Testis (tissue), 2 donors: Measurements from ENCODE around the gene TUT7.

Source experiments
- POLR2A ChIP-seq: fragments of 450-650 bp; IDR thresholded peaks from one replicate; pipeline ENCODE4 v1.6.1; 2017; ENCODE audit warnings: antibody characterized with exemption, mild to moderate bottlenecking, moderate library complexity
- TF ChIP-seq, protein P1 (sequence below), 3 experiments: fragments of 450-650 bp in 2 of 3; fragments of 200-600 bp in 1 of 3; sonication (generic) in 1 of 3; IDR thresholded peaks; one replicate each; pipeline ENCODE4 v1.5.1; 2016 to 2019; ENCODE audit warnings: antibody characterized with exemption in 3 of 3, mild to moderate bottlenecking in 2 of 3, moderate library complexity in 1 of 3

DNA sequence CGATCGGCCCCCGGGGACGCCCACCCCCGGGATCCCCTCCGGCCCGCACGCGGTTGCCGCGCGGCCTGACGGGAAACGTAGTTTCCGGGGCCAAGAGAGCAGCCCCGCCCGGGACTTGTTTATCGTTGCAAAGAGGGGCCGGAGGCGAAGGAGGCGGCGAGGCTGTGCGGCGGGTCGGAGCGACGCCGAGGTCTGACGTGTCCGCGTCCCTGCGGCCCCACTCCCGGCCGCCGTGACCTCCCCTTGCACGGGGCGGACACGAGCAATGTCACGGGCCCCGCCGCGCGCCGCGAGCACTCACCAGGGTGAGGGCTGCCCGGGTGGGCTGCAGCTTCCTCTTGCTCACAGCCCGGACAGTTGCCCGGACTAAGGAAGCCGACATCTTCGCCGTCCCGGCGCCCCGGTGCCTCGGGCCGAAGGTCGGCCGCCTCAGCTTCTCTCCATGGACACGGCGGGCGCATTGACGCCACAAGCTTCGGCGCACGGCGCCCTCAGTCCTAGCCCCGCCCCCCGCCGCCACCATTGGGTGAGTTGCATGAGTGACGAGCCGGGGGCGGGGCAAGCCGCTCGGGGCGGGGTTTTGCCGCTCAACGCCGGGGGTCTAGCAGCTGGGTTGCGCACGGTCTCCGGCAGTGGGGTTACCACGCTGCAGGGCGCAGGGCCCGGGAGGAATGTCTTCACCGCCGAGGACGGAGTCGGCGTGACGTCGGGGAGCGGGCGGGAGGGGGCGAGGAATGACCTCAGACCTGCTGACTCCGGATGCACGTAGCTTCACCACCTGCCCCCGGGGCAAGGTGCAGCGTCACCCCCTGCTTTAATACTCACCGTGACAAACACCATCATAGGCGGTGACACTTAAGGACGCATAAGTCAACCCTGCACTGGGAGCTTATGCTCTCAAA is 71.9 kb downstream of the TUT7 start, which contains the start of gene ISCA1:
- TF ChIP-seq, protein P1, sequence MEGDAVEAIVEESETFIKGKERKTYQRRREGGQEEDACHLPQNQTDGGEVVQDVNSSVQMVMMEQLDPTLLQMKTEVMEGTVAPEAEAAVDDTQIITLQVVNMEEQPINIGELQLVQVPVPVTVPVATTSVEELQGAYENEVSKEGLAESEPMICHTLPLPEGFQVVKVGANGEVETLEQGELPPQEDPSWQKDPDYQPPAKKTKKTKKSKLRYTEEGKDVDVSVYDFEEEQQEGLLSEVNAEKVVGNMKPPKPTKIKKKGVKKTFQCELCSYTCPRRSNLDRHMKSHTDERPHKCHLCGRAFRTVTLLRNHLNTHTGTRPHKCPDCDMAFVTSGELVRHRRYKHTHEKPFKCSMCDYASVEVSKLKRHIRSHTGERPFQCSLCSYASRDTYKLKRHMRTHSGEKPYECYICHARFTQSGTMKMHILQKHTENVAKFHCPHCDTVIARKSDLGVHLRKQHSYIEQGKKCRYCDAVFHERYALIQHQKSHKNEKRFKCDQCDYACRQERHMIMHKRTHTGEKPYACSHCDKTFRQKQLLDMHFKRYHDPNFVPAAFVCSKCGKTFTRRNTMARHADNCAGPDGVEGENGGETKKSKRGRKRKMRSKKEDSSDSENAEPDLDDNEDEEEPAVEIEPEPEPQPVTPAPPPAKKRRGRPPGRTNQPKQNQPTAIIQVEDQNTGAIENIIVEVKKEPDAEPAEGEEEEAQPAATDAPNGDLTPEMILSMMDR (IDR thresholded peaks at IDR 0.05): no peak
- TF ChIP-seq POLR2A: peak; percentile 68
